HG02571 (cell line): ENCODE results near the gene RIPK1.
"Not testable (repeated sequence)": the region's sequence is repeated elsewhere in the genome, so short reads cannot be mapped to it uniquely, and the experiment has no call there.

Source experiments
- ATAC-seq: cut with Tn5 transposase; IDR thresholded peaks from one replicate; pipeline ENCODE4 v1.9.1; 2021; ENCODE audit warnings: mild to moderate bottlenecking, moderate library complexity; ENCODE audit not compliant: unreplicated experiment

The RIPK1 gene

GRCh38 chr6:3068329-3069214 lies at the start of gene RIPK1:
Gene RIPK1, plus strand, starts transcription at chr6:3068494. Its CDS starts 8,330 bp downstream, at chr6:3076824.
- ATAC-seq: peak; percentile 88

- no peak for ATAC-seq
Observed at GRCh38 chr6:3019065-3019464, 49.2 kb upstream of the RIPK1 start.

- ATAC-seq: no peak
Observed at GRCh38 chr6:3019749-3020320, 48.5 kb upstream of the RIPK1 start.

DNA sequence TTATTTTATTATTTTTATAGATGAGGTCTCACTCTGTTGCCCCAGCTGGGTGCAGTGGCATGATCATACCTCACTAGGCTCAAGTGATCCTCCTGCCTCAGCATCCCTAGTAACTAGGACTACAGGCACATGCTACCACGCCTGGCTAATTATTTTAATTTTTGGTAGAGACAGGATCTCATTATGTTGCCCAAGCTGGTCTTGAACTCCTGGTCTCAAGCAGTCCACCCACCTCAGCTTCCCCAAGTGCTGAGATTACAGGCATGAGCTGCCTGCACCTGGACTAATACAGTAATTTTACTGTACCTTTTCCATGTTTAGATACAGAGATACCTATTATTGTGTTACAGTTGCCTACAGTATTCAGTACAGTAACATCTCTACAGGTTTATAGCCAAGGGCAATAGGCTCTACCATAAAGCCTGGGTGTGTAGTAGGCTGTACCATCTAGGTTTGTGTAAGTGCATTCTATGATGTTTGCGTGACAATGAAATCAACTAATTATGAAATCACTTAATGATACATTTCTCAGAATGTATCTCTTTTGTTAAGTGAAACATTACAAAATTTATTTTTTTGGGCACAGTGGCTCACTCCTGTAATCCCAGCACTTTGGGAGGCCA lies 47.2 kb upstream of the RIPK1 start:
- ATAC-seq: not testable (repeated sequence)

DNA sequence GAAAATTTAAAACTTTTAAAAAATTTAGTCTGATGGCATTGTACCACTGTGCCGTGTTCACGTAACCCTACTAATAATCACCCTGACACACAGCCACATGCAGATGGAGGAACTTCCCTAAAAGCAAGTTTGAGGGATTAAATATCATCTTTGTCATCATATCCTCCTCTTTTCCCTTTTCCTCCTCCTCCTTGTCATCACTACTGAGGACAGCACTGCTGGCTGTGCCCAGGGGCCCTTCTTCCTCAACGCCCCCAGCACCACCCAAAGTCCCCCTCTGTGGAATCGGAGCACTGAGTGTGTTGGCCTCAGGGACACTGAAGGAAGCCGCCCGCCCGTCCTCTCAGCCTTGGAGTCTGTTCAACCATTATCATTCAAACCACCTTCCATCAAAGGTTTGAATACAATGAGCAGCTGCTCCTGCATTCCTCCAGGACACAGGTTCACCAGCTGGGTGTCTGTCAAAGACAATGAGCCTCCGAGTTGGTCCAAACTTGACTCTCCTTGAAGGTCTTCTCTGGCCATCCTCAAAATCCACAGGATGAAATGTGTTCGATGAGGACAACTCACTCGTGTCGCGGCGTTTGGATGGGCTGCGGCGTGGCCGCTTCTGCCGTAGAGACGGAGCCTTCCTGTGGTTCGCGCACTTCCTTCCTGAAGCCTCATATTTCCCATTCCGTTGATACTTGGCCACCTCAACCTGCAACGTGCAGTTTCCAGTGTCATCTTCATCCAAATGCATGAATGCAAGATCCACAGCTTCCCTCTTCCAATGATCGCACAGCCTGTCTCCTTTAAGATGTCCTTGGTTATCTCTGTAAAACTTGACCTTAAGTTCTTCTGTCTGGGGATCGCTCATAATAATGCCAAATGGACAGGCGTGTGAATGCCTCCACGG lies 45.3 kb upstream of the RIPK1 start:
- no peak for ATAC-seq

DNA sequence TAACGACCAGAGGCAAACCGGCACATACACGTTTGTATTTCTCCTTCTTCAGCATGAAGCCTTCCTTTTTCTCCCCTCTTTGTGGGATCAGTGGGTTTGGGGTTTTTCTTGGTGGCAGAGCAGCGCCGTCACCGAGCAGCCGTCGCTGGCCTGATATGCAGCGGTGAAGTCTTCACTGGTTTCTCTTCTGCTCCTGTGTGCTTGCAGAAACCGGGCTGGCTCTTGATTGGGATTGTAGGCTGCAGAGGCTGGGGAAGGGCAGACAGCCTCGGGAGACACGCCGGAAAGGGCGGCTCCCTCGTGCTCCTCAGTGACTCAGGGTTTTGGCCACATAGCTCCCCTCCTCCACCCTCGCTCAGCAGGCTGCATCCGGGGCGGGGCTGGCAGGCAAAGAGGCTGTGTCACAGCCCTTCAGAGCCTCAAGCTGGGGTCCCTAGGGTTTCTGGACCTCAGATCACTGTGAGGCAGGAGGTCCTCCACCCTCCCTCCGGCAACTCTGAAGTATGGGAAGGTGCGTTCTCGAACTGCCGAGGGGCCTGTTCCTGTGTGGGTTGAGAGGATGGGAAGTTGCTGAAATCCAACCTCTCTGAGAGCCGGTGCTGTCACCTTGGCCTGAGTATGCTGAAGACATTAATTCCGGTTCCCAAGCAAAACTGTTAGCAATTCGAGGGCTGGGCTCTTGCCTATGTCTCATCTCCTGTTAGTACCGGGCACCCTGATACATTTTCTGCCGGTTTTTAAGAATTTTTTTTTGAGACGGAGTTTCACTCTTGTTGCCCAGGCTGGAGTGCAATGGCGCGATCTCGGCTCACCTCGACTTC lies 44.4 kb upstream of the RIPK1 start:
- ATAC-seq: peak; percentile 77

GRCh38 chr6:3026791-3027626 lies 41.3 kb upstream of the RIPK1 start:
- peak; percentile 62 for ATAC-seq

DNA sequence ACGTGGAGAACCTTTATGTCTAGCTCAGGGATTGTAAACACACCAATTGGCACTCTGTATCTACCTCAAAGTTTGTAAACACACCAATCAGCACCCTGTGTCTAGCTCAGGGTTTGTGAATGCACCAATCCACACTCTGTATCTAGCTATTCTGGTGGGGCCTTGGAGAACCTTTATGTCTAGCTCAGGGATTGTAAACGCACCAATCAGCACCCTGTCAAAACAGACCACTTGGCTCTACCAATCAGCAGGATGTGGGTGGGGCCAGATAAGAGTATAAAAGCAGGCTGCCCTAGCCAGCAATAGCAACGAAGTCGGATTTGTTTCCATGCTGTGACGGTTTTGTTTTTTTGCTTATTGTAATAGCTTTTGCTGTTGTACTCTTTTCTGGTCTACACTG lies 40.1 kb upstream of the RIPK1 start:
- not testable (repeated sequence) for ATAC-seq

DNA sequence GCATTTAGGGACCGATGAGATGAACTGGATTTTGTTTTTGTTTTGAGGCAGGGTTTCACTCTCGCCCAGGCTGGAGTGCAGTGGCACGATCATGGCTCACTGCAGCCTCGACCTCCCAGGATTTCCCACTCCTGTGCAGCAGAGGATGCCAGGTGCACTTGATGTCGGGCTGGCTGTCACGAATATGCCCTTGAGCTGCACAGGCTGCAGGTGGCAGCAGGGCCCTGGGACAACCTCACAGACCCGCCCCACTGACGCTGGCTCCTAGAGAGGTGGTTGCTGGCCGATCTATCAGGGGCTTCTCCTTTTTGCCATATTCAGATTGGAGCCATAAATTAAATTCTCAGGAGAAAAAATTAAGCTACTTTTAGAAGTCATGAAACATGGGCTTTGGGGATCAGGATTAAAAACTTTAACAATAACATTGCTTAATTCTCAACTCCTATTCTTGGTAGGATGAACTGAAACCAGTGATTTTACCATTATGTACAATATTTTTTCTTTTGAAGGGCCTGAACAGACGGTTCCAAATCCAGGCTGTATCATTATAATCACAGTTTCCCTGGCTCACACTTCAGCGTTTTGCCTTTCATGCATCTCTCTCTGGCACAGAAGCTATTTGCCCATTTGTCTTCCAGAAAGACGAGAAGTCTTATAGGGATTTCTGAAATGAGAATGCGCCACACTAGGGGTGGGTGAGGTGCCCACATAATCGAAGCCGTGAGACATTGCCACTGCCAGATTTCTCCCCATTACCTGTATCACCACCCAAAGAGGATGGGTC lies 36.2 kb upstream of the RIPK1 start:
- no peak for ATAC-seq

DNA sequence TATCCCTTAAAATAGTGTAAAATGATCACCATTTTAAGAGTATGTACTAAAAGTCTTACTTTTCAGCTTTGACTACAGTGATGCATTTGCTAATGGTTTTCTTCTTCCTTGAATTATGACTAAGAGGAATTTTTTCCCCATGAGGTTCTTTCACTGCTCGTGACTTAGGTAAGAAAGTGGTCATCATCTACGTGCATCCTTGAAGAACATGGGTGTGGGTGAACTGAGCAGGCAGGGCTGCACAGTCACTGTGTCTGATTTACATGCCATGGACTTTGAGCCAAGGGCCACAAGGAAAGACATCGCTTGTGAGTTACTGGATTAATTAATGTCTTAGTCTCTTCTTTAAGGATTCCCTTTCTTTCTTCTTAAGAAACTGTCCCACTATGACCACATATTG lies 35.3 kb upstream of the RIPK1 start:
- no peak for ATAC-seq

DNA sequence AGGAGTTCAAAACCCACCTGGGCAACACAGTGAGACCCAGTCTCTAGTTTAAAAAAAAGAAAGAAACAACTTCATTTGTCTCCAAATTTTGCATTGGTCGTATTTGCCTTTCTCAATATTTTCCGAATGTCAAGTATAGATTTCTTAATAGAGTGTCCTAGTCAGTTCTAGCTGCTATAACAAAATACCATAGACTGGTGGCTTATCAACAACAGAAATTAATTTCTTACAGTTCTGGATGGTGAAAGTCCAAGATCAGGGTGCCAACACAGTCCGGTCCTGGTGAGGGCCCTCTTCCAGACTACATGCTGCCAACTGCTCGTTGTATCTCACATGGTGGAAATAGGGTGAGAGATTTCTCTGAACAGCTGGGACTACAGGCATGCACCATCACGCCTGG lies 34.6 kb upstream of the RIPK1 start:
- no peak for ATAC-seq

- ATAC-seq: no peak
Observed at GRCh38 chr6:3035397-3035796, 32.9 kb upstream of the RIPK1 start.

- no peak for ATAC-seq
Observed at GRCh38 chr6:3036861-3037637, 31.2 kb upstream of the RIPK1 start.

- no peak for ATAC-seq
Observed at GRCh38 chr6:3037638-3038365, 30.5 kb upstream of the RIPK1 start.

GRCh38 chr6:3039384-3039783 lies 28.9 kb upstream of the RIPK1 start:
- no peak for ATAC-seq

GRCh38 chr6:3041147-3041546 lies 27.1 kb upstream of the RIPK1 start:
- no peak for ATAC-seq

DNA sequence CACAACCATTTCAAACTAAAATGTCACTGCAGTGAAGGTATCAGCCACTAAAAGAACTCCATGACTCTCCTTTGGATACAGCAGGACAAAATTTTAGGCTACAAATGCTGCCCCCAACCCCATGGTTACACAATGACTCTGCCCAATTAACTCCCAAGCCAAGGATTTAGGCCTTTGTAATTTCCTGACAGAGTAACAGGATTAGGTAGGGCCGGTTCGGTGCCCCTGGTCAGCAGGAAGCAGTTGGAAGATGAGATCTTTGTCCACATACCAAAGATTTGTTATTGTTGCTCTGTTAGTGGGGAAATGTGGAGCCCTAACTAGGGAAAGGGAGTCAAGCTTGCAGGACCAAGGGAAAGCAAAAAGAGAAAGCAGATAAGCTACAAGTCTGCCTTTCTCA lies 26.7 kb upstream of the RIPK1 start:
- no peak for ATAC-seq
